Superior temporal gyrus (tissue), 1 donor: ENCODE measurements around the gene PPIP5K2.
A peak's percentile ranks its signal among the peaks of the same experiment; 100 is the strongest.
"Not testable (repeated sequence)": the region's sequence is repeated elsewhere in the genome, so short reads cannot be mapped to it uniquely, and the experiment has no call there.

ENCODE experiments used
- DNase-seq: peaks from one replicate; pipeline ENCODE4 v3.0.0-alpha.2; 2016; ENCODE audit errors: extremely low spot score

PPIP5K2 gene

DNA sequence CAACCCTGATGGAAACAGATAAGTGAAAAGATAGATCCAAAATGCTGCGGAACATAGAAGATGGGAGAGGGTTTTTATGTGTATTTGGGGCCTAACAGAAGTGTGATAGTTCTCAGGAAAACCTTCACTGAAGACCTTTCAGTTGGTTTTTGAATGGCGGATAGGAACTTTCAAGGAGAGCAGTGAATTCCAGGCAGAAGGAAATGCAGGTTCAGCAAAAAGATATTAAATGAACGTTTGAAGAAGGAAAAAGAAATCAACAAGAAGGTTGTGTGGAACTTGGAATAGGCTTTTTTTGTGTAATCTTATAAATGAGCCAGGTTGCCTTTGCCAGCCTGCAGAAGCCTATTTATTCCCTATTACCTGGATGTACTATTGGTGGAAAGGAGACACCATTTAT is 2.1 kb downstream of the PPIP5K2 start:
- no peak for DNase-seq

DNA sequence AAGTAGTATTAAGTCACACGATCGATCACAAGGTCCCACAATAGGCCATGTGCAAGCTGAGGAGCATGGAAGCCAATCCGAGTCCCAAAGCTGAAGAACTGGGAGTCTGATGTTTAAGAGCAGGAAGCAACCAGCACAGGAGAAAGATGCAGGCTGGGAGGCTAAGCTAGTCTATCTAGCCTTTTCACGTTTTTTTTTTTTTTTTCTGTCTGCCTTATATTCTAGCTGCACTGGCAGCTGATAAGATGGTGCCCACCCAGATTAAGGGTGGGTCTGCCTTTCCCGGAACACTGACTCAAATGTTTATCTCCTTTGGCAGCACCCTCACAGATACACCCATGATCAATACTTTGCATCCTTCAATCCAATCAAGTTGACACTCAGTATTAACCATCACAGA is 6.5 kb downstream of the PPIP5K2 start:
- DNase-seq, result no peak

DNA sequence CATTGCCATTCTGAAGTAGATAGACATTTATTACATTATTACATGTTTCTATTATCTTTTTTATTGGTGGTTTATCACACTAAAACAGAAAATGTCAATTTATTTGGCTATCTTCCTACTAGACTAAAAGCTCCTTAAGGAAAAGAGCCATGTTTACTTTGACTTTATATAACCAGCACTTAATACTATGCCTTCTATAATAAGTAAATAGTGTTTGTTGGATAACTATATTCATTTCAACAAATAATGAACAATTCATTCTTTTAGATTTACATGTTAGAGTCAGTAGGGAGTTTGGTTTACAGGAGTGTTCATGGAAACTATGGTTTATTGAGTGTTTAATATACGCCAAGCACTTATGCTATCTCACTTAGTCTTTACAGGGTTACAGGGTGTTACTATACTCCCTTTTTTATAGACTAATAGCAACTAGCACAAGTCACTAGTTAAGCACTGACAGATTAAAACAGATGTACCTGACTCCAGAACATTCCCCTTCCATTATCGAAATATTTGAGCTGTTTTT is 7.3 kb downstream of the PPIP5K2 start:
- DNase-seq, result no peak

- no peak for DNase-seq
These were observed 8.1 kb downstream of the PPIP5K2 start for GRCh38 chr5:103128202-103128601.

GRCh38 chr5:103132684-103133083 is 12.6 kb downstream of the PPIP5K2 start:
- no peak for DNase-seq

DNA sequence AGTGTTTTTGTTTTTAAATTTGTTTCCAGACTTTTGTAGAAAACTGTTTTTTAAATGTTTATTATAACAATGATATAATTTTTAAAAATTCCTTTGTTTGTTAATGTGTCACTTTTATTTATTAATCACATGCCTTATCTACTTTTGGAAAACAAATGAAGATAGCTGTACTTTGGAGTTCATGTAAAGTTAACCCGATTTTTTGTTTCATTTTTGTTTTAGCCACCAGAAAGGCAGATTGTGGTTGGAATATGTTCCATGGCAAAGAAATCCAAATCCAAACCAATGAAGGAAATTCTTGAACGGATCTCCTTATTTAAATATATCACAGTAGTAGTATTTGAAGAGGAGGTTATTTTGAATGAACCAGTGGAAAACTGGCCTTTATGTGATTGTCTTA is 13.1 kb downstream of the PPIP5K2 start:
- DNase-seq, result no peak

DNA sequence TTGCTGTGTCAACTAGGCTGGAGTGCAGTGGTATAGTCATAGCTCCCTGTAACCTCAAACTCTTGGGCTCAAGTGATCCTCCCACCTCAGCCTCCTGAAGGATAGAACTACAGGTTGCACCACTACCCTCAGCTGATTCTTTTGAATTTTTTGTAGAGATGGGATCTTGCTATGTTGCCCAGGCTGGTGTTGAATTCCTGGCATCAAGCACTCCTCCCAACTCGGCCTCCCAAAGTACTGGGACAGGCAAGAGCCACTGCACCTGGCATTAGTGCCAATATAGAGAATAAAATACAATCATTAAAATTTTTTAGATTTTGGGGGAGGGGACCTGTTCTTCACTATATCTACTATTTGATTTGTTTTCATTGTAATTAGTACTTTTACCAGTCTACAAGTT is 15.4 kb downstream of the PPIP5K2 start:
- DNase-seq, result no peak

DNA sequence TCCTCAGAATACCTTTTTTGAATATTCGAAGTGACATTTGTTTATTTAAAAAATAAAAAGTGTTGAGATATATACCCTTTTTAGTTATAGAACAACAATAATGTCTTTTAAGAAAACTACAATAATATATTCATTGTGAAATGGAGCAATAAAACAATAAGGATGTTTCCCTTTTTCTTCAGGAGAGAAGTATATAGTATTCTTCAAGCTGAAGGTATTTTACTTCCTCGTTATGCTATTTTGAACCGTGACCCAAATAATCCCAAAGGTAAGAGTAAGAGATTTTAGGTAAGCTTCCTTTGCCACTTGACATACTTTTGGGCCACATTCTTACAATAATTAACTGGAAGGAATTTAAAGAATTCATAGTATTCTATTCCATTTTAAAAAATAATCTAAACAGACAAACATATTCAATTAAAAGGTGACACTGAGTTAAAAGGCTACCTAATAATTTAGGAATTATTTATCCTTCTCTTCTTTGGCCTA is 18.1 kb downstream of the PPIP5K2 start:
- no peak for DNase-seq

DNA sequence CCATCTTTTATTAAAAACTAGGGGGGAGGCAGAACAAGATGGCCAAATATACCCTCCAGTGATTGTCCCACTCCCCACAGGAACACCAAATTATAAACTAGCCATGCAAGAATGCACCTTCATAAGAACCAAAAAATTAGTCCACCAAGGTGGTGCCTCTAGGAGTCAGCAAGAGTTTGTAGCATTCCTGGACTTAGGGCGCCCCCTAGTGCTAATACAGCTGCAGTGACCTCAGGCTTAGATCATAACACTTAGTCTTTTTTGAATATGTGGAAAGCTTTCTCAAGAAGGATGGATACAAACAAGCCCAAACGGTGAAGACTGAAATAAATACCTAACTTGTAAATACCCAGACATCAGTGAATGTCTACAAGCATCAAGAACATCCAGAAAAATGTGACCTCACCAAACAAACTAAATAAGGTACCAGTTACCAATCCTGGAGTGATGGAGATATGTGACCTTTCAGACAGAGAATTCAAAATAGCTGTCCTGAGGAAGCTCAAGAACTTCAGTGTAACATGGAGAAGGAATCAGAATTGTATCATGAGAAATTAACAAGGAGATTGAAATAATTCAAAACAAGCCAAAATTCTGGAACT is 19.3 kb downstream of the PPIP5K2 start:
- peak; percentile 88 for DNase-seq

- not testable (repeated sequence) for DNase-seq
These were observed 22.0 kb downstream of the PPIP5K2 start for GRCh38 chr5:103142132-103142531.

- no peak for DNase-seq
These were observed 25.1 kb downstream of the PPIP5K2 start for GRCh38 chr5:103145196-103145595.

- DNase-seq, result no peak
These were observed 28.1 kb downstream of the PPIP5K2 start for GRCh38 chr5:103148213-103148612.

DNA sequence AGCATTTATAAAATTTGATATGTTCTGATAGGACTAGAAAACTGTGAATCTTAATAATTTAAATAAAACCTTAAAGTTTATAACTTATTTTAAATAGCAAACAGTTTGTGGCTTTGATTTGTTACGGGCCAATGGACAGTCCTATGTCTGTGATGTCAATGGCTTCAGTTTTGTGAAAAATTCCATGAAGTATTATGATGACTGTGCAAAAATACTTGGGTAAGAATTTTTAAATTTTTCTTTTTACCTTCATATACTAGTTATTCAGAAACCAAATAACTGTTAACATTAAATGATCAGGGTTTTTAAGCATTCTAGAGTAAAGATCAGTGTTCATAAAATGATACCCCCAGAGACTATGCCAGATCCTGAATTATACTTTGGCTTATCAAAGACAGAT is 31.1 kb downstream of the PPIP5K2 start:
- DNase-seq, result no peak

DNA sequence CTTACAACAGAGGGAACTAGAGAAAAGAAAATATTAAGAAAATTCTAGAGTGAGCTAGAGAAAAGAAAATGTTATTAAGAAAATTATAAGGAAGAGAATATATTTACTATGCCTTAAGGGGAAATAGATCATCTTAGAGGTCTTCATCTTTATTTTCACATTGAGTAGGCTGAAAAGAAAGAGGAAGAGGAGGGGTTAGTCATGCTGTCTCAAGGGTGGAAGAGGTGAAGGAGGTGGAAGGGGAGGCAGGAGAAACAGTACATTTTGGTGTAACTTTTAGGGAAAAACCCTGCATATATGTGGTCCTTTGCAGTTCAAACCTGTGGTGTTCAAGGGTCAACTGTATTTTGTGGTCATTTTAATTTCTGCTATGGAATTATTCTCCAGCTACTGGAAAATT is 46.6 kb downstream of the PPIP5K2 start:
- no peak for DNase-seq

- DNase-seq, result no peak
These were observed 54.0 kb downstream of the PPIP5K2 start for GRCh38 chr5:103174147-103174546.

GRCh38 chr5:103177543-103177942 is 57.4 kb downstream of the PPIP5K2 start:
- no peak for DNase-seq

DNA sequence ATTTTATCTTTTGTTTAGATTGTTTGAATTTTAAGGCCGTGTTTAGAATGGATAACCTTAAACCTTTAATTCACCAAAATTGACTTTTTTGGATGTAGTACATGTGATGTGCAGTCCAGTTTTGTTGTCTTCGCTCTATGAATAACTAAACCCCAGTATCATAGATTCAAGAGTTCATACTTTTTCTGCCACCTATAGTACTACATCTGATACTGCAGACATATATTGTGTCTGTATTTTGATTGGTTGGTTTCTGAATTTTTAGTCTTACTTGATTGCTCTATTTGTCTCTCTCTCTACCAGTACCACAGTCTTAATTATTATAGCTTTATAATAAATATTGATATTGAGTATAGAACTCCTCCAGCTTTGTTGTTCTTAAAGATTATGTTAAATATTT is 58.1 kb downstream of the PPIP5K2 start:
- no peak for DNase-seq

GRCh38 chr5:103186152-103186551 is 66.1 kb downstream of the PPIP5K2 start:
- DNase-seq, result no peak

DNA sequence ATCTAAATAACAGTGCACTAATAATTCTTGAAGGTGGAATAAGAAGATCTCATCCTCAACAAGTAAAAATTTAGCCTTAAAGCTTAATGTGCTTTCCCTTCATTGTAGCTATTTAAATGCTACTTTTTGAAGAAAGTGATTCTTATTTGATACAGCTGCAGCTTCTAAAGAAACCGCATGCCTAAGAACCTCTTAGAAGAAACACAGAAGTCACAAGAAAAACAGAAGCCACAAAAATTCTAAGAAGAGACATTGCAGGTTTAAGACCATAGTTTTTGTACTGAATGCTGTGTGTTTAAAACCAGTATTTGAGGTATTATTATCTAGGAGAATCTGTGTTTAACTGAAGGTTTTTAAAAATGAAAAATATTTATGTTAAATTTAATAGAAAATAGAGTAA is 68.3 kb downstream of the PPIP5K2 start:
- DNase-seq, result no peak

DNA sequence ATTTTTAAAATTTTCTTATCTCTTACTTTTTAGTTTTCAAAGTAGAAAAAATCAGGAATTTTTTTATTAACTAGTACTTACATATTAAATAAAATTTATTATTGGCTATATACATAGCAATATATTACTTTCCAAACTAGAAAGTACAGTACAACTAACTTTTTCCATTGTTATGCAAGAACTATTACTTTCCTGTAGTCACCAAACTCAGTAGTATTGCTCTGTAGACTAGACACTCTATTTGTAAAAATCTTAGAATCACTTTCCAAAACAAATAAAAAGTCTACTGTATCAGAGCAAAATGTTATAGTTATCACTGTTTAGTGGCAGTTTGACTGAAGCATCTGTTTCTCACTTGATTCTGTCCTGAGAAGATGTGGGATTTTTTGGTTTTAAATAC is 83.1 kb downstream of the PPIP5K2 start:
- DNase-seq, result no peak

DNA sequence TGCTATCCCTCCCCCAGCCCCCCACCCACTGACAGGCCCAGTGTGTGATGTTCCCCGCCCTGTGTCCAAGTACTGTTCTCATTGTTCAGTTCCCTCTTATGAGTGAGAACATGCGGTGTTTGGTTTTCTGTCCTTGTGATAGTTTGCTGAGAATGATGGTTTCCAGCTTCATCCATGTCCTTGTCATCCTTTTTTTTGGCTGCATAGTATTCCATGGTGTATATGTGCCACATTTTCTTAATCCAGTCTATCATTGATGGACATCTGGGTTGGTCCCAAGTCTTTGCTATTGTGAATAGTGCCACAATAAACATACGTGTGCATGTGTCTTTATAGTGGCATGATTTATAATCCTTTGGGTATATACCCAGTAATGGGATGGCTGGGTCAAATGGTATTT is 84.9 kb downstream of the PPIP5K2 start:
- DNase-seq, result not testable (repeated sequence)

- DNase-seq, result no peak
These were observed 86.0 kb downstream of the PPIP5K2 start for GRCh38 chr5:103205991-103206700.

GRCh38 chr5:103207011-103207410 is 86.9 kb downstream of the PPIP5K2 start:
- no peak for DNase-seq
